ENCODE data around the gene DCST2.
A peak's percentile ranks its signal among the peaks of the same experiment; 100 is the strongest.
"Not testable (repeated sequence)": the region's sequence is repeated elsewhere in the genome, so short reads cannot be mapped to it uniquely, and the experiment has no call there.

The DCST2 gene

GRCh38 chr1:154989195-154989860 is 44.3 kb downstream of the DCST2 start:
- TF ChIP-seq CTCF (IDR thresholded peaks at IDR 0.05; ENCODE audit: borderline replicate concordance, insufficient read depth, low read depth, low read length): no peak
- no peak overlapping the region for H3K4me3 ChIP-seq (ENCODE audit: low read depth, low read length)

DNA sequence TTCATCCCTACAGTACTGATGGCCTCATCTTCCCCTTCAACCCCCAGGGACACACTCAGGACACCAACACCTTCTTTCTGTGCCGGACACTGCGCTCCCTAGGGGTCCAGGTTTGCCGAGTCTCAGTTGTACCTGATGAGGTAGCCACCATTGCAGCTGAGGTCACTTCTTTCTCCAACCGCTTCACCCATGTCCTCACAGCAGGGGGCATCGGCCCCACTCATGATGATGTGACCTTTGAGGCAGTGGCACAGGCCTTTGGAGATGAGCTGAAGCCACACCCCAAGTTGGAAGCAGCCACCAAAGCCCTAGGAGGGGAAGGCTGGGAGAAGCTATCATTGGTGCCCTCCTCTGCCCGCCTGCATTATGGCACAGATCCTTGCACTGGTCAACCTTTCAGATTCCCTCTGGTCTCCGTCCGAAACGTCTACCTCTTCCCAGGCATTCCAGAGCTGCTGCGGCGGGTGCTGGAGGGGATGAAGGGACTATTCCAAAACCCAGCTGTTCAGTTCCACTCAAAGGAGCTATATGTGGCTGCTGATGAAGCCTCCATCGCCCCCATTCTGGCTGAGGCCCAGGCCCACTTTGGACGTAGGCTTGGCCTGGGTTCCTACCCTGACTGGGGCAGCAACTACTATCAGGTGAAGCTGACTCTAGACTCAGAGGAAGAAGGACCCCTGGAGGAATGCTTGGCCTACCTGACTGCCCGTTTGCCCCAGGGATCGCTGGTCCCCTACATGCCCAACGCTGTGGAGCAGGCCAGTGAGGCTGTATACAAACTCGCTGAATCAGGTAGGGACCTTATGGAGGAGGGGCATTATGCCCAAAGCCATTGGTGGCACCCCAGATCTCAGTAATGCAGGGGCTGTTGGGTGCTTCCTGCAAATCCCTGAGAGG is 45.3 kb downstream of the DCST2 start:
- TF ChIP-seq CTCF (IDR thresholded peaks at IDR 0.05; ENCODE audit: borderline replicate concordance, insufficient read depth, low read depth, low read length): no peak
- H3K4me3 ChIP-seq (ENCODE audit: low read depth, low read length): no peak overlapping the region

DNA sequence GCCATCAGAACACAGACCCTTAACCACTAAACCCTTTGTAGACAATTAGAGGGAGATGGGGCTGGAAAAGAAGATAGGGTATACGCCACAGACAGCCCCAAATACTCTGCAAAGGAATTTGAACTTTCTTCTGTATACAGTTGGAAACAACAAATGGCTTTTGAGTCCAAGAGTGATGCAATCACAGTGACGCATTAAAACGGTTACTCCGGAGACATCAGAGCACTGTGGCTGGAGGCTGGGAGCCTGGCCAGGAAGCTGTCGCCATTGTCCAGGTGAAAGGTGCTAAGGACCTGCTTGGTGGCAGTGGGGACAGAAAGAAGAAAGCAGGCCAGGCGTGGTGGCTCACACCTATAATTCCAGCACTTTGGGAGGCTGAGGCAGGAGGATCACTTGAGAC is 46.3 kb downstream of the DCST2 start:
- TF ChIP-seq CTCF (IDR thresholded peaks at IDR 0.05; ENCODE audit: borderline replicate concordance, insufficient read depth, low read depth, low read length): no peak
- no peak overlapping the region for H3K4me3 ChIP-seq (ENCODE audit: low read depth, low read length)

GRCh38 chr1:154986736-154987135 is 46.8 kb downstream of the DCST2 start:
- not testable (repeated sequence) for H3K4me3 ChIP-seq (ENCODE audit: low read depth, low read length)

- no peak for TF ChIP-seq CTCF (IDR thresholded peaks at IDR 0.05; ENCODE audit: borderline replicate concordance, insufficient read depth, low read depth, low read length)
- H3K4me3 ChIP-seq (ENCODE audit: low read depth, low read length): peak overlapping the region; percentile 70
Observed at GRCh38 chr1:154983776-154984466, 49.7 kb downstream of the DCST2 start.

DNA sequence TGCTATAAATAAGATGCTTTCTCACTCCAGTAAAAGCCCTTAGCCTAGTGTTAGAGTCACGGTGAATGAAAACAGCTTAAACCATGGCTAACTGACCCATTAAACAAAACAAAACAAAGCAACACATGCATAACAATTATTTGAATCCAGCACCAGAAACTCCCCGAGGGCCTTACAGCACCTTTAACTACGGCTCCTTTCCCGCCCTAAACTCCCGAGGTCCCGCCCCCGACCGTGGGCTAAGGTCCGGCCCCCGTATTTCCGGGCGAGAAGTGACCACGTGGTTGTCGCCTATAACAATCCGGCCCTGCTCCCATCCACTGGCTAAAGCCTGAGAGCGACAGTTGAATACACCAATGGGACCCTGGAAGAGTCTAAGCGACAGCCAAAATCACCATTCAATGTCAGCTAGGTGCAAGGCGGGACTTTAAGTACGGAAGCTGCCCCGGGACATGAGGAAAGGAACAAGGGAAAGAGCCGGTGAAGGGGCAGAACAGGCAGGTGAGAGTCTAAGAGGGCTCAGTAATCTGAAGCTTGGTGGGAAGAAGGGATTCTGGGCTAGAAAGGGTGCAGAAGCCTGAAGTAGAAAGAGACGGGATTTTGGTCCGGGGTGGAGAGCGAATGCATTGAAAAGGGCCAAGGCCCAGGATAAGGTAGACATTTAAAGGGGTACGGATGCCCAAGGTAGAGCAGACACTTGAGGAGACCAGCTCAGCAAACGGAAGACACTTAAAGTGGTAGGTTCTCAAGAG is 50.5 kb downstream of the DCST2 start, which contains the start of gene FLAD1:
TSS of gene FLAD1 (plus strand) at position 448 of the 752 bp plus-strand sequence. CDS start 351 bp downstream, outside the sequence.
- TF ChIP-seq CTCF (IDR thresholded peaks at IDR 0.05; ENCODE audit: borderline replicate concordance, insufficient read depth, low read depth, low read length): no peak
- H3K4me3 ChIP-seq (ENCODE audit: low read depth, low read length): peak within 1 kb of the TSS; percentile 70

GRCh38 chr1:154982341-154982740 is 51.2 kb downstream of the DCST2 start:
- H3K4me3 ChIP-seq (ENCODE audit: low read depth, low read length): peak overlapping the region; percentile 70
- no peak for TF ChIP-seq CTCF (IDR thresholded peaks at IDR 0.05; ENCODE audit: borderline replicate concordance, insufficient read depth, low read depth, low read length)

All from GM12875 (cell line).